CD14-positive monocyte (primary cell): ENCODE measurements around the gene AVPR1A. TPM values are rescaled to one million over a fixed set of nuclear protein-coding genes. Genes with fewer than 3 reads are reported as not detected.

Source experiments
- DNase-seq, 3 donors: peaks; one replicate each; pipeline ENCODE4 v3.0.0-alpha.2; 2011 to 2022
- H2AFZ ChIP-seq: 2 replicates; pipeline ENCODE4 v1.6.0; 2012; ENCODE audit warnings: mild to moderate bottlenecking, low read depth, low read length, inconsistent platforms; ENCODE audit not compliant: insufficient read depth, poor library complexity, severe bottlenecking
- H3K27ac ChIP-seq, 2 donors: 1 replicate in 1 of 2; 2 replicates in 1 of 2; pipeline ENCODE4 v1.5.1; 2012 to 2013; ENCODE audit warnings: low read length in 2 of 2, control low read depth in 1 of 2, inconsistent platforms in 1 of 2, low read depth in 1 of 2, mild to moderate bottlenecking in 1 of 2
- H3K27me3 ChIP-seq, 2 donors: one replicate each; pipeline versions ENCODE4 v1.6.0 to v1.6.1; 2011 to 2013; ENCODE audit warnings: low read length in 2 of 2; ENCODE audit not compliant: control insufficient read depth in 2 of 2, insufficient read depth in 2 of 2
- H3K36me3 ChIP-seq, 2 donors: replicated peaks in 1 of 2; 1 replicate in 1 of 2; 2 replicates in 1 of 2; pipeline versions ENCODE4 v1.5.1 to v1.6.1; 2012 to 2013; ENCODE audit warnings: low read length in 2 of 2, control low read depth in 1 of 2, inconsistent platforms in 1 of 2, mild to moderate bottlenecking in 1 of 2; ENCODE audit not compliant: insufficient read depth in 2 of 2, control insufficient read depth in 1 of 2
- H3K4me1 ChIP-seq, 2 donors: 1 replicate in 1 of 2; 2 replicates in 1 of 2; pipeline versions ENCODE4 v1.5.1 to v1.6.1; 2012 to 2013; ENCODE audit warnings: low read length in 2 of 2, control low read depth in 1 of 2, inconsistent platforms in 1 of 2, mild to moderate bottlenecking in 1 of 2, moderate library complexity in 1 of 2; ENCODE audit not compliant: insufficient read depth in 2 of 2, control insufficient read depth in 1 of 2
- H3K4me2 ChIP-seq: replicated peaks from 2 replicates; pipeline ENCODE3; 2012; ENCODE audit warnings: low read length, moderate library complexity, mild to moderate bottlenecking; ENCODE audit not compliant: poor library complexity, severe bottlenecking; ENCODE audit errors: extremely low read depth
- H3K4me3 ChIP-seq, 3 experiments: fragments of 200-600 bp in 1 of 3; sonication (generic) in 1 of 3; replicated peaks in 1 of 3; 1 replicate in 2 of 3; 2 replicates in 1 of 3; pipeline ENCODE4 v1.5.1; 2011 to 2013; ENCODE audit warnings: low read length in 3 of 3, mild to moderate bottlenecking in 3 of 3, control low read depth in 2 of 3, low read depth in 2 of 3, inconsistent platforms in 1 of 3, moderate library complexity in 1 of 3
- H3K79me2 ChIP-seq: 2 replicates; pipeline ENCODE4 v1.6.0; 2012; ENCODE audit warnings: mild to moderate bottlenecking, control low read depth, inconsistent platforms, low read length, moderate library complexity; ENCODE audit not compliant: insufficient read depth
- H3K9ac ChIP-seq: 2 replicates; pipeline ENCODE4 v1.6.0; 2017; ENCODE audit warnings: low read length, mild to moderate bottlenecking; ENCODE audit not compliant: insufficient read depth, poor library complexity, severe bottlenecking
- H3K9me3 ChIP-seq, 2 donors: replicated peaks in 1 of 2; 1 replicate in 1 of 2; 2 replicates in 1 of 2; pipeline versions ENCODE4 v1.5.1 to v1.6.1; 2012 to 2013; ENCODE audit warnings: low read length in 2 of 2, control low read depth in 1 of 2; ENCODE audit not compliant: control insufficient read depth in 1 of 2, insufficient read depth in 1 of 2
- H4K20me1 ChIP-seq: 2 replicates; pipeline ENCODE4 v1.6.0; 2012; ENCODE audit warnings: mild to moderate bottlenecking, low read length, control low read depth, moderate library complexity; ENCODE audit not compliant: insufficient read depth
- H3K27ac Mint-ChIP-seq, 7 donors: one replicate each; pipeline ENCODE4 v1.8.0; 2020; ENCODE audit warnings: mild to moderate bottlenecking in 7 of 7, mixed read lengths in 7 of 7, moderate library complexity in 6 of 7, inconsistent platforms in 2 of 7
- H3K27me3 Mint-ChIP-seq, 3 donors: one replicate each; pipeline ENCODE4 v1.8.0; 2021 to 2022; ENCODE audit warnings: low read depth in 3 of 3, mild to moderate bottlenecking in 3 of 3, mixed read lengths in 3 of 3, moderate library complexity in 3 of 3, inconsistent platforms in 1 of 3
- H3K36me3 Mint-ChIP-seq, 2 donors: one replicate each; pipeline ENCODE4 v1.8.0; 2020; ENCODE audit warnings: mixed read lengths in 2 of 2, inconsistent platforms in 1 of 2, mild to moderate bottlenecking in 1 of 2
- H3K4me1 Mint-ChIP-seq: one replicate; pipeline ENCODE4 v1.8.0; 2020; ENCODE audit warnings: mild to moderate bottlenecking, mixed read lengths
- H3K4me3 Mint-ChIP-seq, 2 donors: one replicate each; pipeline ENCODE4 v1.8.0; 2020; ENCODE audit warnings: mild to moderate bottlenecking in 2 of 2, mixed read lengths in 2 of 2, moderate library complexity in 1 of 2
- H3K9me3 Mint-ChIP-seq, 7 donors: one replicate each; pipeline ENCODE4 v1.8.0; 2020 to 2022; ENCODE audit warnings: mixed read lengths in 7 of 7, mild to moderate bottlenecking in 6 of 7, moderate library complexity in 6 of 7, inconsistent platforms in 2 of 7
- CTCF ChIP-seq: fragments of 200-600 bp; IDR thresholded peaks from one replicate; pipeline ENCODE4 v1.8.0; 2022; ENCODE audit warnings: antibody characterized with exemption, mild to moderate bottlenecking
- WGBS: methylation state at CpG from one replicate; pipeline ENCODE4 v1.1.5; 2013; ENCODE audit warnings: missing lambda C conversion rate; ENCODE audit not compliant: insufficient coverage; 5-methylcytosine and 5-hydroxymethylcytosine counted together
- intact Hi-C, 2 donors: fragments of 100-400 bp; cut with micrococcal nuclease; formaldehyde crosslinking; loops; one replicate each; pipeline versions ENCODE4 v1.15.0 to v1.15.1; 2023
- polyA plus RNA-seq, 3 donors: library from polyadenylated mRNA; depleted of rRNA in 1 of 3; unstranded in 2 of 3; stranded (reverse) in 1 of 3; fragments of 300-500 nt in 2 of 3; fragments of >200 nt in 1 of 3; fragmentation: Illumina TruSeq in 2 of 3; gene quantifications; 1 replicate in 2 of 3; 2 replicates in 1 of 3; pipeline ENCODE4 v1.2.3, GENCODE V29; 2012 to 2021

Gene AVPR1A
- polyA plus RNA-seq, 3 donors: not detected

GRCh38 chr12:63095369-63095980 lies 55.5 kb downstream of the AVPR1A start:
- peaks cover 0 to 3% (median 3%) of the 10 kb centered on the region in 3 donors for H3K27me3 Mint-ChIP-seq
- H3K4me1 Mint-ChIP-seq: no peaks in the 10 kb centered on the region
- Histone ChIP-seq H3K9me3 (no peaks in the 10 kb centered on the region), H3K36me3 (no peaks in the 10 kb centered on the region), H3K27ac (no peak overlapping the region), H3K79me2 (no peaks in the 10 kb centered on the region), H2AFZ (no peak overlapping the region), H3K4me3 (no peak overlapping the region), H4K20me1 (no peaks in the 10 kb centered on the region), H3K27me3 (no peaks in the 10 kb centered on the region), H3K9ac (no peak overlapping the region), H3K4me1 (no peaks in the 10 kb centered on the region), H3K4me2 (no peak overlapping the region)
- no peak for TF ChIP-seq CTCF
- no peak overlapping the region for H3K4me3 Mint-ChIP-seq
- no peak overlapping the region for H3K27ac Mint-ChIP-seq
- intact Hi-C loops: no loop called here
- WGBS: no CpG with 5 or more reads among the region's 7 CpGs
- no peaks in the 10 kb centered on the region for H3K36me3 Mint-ChIP-seq
- H3K9me3 Mint-ChIP-seq: no peaks in the 10 kb centered on the region
- no peak for DNase-seq

GRCh38 chr12:63093711-63094110 lies 57.3 kb downstream of the AVPR1A start:
- Histone ChIP-seq H4K20me1 (no peaks in the 10 kb centered on the region), H3K4me1 (no peaks in the 10 kb centered on the region), H3K4me3 (no peak overlapping the region), H3K9me3 (no peaks in the 10 kb centered on the region), H3K4me2 (no peak overlapping the region), H3K9ac (no peak overlapping the region), H3K27me3 (no peaks in the 10 kb centered on the region), H3K36me3 (no peaks in the 10 kb centered on the region), H3K79me2 (no peaks in the 10 kb centered on the region), H2AFZ (no peak overlapping the region), H3K27ac (no peak overlapping the region)
- DNase-seq: no peak
- Mint-ChIP-seq H3K4me1 (no peaks in the 10 kb centered on the region), H3K27ac (no peak overlapping the region), H3K9me3 (peaks cover 0 to 3% (median 0%) of the 10 kb centered on the region in 7 donors), H3K27me3 (peaks cover 0 to 3% (median 3%) of the 10 kb centered on the region in 3 donors), H3K4me3 (no peak overlapping the region), H3K36me3 (no peaks in the 10 kb centered on the region)
- intact Hi-C loops: no loop called here
- no CpG with 5 or more reads among the region's 2 CpGs for WGBS
- no peak for TF ChIP-seq CTCF
